Inferior parietal cortex (tissue), 1 donor: ENCODE measurements around the gene CSPG4.

ENCODE experiments used
- DNase-seq: peaks from one replicate; pipeline ENCODE4 v3.0.0-alpha.2; 2016; ENCODE audit errors: extremely low spot score

CSPG4 gene

DNA sequence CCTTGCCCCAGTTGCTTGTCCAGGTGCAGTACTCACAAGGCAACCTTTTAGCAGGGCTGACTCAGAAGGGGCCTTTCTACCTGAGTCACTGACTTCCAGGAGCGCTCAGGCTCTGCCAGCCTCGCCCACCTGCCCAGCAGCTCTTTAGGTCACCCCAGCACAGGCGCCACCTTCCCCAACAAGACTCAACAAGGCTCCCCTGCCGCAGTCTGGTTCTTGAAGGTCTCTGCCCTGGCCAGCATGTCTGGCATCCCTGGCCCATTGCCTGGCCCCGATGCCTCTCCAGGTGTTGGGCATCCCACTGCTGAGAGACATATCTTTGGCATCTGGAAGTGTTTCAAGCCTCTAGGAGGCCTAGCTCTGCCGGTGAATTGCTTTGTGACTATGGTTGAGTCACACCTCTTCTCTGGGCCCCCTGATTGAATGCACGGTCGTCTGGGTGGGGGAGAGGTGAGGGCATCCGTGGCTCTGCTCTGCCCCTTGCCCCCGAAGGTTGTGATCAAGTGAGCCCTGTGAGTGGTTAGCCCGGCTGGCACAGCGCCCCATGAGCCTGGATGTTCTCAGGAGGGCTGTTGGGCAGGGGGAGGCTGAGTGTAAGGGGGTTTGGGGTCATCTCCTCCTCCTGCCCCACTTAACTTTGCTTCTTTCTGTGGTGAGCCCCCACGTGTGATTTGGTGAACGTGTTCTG lies 43.3 kb downstream of the CSPG4 start:
- DNase-seq, result no peak

DNA sequence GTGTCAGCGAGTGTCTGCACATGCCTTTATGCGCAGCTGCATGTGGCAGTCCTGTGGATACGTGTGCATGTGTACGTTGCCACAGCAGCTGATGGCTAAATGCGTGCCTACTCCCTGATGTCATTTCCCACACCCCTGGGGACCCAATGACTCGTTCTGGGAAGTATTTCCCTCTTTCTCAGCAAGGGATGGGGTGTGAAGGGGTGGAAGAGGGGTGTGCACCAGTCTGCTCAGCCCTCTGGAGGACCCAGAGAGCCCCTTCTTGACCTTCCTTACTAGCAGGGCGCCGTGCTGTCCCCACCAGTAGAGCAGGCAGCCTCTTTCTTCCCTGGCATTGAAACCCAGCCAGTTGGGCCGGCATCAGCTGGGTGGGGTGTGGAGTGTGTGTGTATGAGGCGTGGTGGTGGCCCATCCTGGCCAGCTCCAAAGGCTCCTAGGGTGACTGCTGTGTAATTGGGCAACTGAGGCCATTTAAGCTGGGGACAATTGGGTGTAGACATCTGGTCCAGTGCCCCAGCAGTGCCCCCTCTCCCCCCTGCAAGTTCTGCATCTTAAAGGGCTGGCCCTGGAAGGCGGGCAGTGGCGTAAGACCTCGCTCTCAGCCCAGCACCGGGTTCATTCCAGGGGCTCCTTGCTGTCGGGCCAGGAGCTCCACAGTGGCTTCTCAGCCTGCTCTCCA lies 45.7 kb downstream of the CSPG4 start:
- DNase-seq, result no peak

DNA sequence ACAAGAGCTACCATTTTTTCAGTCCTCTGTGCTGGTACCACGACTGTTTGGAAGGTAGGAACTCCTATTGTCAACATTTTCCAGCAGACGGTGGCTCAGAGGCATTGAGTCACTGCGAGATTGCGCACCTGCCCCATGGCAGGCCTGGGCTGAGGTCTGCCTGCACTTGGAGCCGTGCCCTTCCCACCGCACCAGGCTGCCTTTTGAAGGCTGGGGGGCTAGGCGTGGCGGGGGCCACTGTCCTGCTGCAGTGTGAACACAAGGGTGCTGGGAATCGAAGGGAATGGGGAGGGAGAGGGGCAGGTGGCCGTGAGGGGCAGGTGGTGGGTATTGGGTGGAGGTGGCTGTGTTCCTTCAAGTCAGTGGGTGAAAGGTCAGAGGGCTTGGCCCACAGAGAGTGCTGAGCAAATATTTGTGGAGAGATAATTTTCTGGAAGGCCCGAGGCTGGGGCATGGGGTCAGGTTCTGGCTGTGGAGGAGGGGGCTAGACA lies 48.7 kb downstream of the CSPG4 start:
- DNase-seq, result no peak

DNA sequence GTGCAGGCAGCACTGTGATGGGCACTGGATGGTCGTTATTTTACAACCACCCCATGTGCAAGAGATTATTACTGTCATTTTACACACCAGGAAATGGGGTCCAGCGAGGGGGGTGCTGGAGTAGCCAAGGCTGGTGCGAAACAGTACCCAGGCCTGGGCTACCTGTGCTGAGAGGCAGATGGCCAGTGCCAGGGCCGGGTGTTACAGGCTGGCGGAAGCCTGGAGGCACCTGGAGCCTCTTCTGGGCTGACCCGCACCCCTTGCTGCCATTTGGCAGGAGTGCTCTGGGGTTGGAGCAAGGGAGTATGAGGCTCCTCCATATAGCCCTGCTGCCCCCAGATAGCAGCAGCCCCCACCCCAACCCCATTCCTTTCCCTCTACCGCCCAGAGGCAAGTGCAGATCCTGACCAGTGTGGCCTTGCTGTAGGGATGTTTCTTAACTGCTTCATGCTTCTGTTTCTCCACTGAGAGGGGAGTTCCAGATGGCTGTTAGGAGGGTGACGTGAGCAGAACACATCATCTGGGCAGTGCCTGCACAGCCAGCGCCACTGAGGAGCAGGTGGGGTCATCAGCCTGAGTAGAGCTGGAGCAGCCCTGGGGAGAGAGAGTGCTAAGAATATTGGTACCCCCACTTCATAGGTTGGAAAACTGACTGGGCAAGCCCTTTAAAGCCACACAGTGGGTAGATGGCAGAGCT lies 49.7 kb downstream of the CSPG4 start:
- DNase-seq, result no peak

DNA sequence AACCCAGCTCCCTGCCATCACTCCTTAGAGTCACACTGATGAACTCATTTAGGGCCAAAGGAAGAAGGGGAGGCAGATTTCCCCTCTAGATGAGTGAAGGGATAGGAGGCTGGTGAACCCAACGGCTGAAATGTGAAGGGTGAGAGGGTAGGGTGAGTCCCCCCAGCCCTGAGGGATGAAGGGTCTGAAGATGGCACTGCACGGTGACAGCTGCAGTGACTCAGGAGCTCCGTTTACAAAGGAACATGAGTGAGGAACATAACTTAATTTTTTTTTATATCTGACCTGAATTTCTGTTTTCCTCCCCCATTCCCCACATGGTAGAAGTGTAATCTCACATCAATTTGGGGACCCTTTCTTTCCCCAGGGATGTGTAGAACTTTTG lies 50.9 kb downstream of the CSPG4 start:
- no peak for DNase-seq

DNA sequence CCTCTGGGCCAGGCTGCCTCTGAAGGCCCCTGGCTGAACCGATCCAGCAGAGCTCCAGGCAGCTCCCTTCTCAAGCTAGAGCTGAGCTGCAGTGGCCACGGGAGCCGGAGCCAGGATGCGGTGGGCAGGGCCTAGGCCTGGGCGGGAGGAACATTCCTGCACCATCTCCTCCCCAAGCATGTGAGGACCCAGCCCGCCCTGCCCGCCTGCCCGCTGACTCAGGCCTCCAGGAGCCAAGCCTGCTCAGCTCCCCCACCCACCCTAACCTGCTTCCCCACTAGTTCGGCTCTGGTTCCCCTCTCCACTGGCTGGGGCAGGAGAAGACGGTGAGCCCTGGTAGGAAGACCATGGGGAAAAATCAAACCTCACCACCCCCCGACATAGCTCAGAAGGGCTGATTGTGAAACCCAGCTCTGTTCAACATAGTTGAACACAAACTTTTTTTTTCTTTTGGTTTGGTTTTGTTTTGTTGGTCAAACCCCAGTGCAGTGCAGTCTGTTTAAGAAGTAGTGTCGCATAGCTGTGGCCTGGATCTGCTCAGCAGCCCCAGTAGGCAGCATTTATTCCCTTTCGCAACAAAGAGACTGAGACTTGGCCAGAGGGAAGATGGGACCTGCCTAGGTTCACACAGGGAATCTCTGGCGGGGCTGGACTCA lies 51.4 kb downstream of the CSPG4 start:
- DNase-seq, result no peak

DNA sequence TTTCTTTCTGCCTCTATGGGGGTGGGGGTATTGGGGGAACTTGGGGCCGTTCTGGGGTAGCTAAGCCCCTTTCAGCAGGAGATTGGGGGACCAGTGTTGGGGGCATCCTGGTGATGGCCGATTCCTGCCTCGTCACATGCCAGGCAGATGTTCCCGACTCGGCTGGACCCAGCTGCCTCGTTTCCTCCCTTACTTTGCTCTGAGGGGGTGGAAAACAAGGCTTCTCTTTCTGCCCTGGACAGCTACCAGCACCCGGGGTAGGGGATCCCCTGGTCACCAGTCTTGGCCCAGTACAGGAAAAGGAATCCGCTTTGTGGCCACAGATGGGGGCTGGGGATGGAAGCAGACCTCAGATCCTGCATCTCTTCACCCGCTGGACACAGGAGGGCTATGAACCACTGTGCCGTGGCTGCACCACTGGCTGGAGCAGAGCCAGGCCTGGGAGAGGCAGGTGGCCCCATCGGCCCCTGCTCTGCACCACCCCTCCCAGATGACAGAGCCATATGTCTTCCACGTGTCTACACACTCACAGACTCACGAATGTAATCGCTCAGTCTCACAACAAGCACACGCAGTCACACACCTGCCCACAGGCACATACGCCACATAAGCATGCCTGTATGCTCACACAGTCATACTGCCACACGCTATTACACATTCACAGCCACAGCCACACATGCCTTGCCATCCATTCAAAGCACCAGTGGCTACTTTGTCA lies 52.6 kb downstream of the CSPG4 start:
- no peak for DNase-seq

DNA sequence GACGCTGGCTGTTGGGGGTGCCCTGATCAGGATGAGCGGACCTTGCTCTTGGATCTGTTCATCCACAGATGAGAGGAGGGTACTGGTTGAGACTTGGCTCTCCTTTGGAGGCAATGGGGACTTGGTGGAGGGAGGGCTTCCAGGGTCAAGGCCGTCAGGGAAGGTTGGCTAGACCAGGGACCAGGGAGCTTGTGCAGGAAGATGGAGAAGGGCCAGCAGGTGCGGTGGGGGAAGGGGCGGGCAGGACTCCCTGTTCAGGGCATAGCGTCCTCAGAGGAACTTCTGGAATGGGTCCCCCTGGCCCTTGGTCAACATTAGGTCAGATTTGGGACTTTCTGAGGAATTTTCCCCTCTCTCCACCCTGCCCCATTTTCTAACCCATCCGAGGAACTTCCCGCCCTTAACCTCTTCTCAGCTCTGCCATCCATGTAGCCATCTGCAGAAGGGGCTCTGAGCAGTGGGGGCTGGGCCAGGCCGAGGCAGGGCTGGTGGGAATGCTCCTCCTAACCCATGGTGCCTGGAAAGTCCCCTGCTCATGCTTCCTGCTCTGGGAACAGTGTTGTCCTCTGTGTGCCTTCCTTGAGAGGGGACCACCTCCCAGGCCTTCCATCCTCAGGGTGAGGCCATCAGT lies 53.4 kb downstream of the CSPG4 start:
- no peak for DNase-seq

DNA sequence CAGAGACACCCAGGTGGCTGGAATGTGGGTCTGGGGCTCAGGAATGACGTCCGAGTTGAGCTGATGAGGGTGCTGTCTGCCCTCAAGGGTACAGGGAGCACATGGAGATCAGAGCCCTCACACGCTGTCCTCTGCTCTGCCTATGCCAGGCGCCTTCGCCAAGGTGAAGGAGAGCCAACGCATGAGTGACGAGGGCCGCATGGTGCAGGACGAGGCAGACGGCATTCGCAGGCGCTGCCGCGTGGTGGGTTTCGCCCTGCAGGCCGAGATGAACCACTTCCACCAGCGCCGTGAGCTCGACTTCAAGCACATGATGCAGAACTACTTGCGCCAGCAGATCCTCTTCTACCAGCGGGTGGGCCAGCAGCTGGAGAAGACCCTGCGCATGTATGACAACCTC lies 55.8 kb downstream of the CSPG4 start:
- DNase-seq, result no peak

DNA sequence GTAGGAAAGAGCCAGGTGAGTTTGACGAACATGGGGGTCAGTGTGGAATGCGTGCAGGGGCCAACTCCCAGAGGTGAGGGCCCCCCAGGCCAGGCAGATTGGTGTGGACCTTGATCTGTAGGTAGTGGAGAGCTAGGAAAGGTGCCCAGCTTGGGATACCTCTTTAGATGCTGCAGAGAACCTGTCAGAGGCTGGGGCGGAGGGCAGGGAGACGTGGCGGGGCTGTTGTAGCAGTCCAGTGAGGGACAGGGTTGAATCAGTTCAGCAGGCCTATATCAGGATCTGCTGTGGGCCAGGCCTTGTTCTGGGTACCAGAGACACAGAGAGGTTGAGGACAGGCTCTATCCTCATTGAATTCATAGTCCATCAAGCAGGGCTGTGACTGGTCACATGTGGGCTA lies 56.3 kb downstream of the CSPG4 start:
- no peak for DNase-seq

DNA sequence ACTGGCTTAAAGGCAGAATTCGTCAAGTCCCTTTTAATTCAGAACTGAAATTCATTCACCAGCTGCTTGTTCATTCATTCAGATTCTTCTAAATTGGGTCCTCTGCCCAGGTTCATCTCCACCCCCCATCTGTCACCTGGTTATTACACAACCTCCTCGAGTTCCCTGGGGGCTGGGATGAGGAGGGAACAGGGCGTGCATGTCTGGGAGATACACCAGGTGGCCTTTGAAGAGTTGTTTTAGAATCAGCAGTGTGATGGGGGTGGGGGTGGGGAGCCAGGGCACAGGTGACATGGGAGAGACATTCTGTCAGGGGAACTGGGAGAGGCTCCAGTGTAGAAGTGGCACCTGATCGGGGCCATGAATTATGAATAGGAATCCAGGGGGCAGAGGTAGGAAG lies 56.7 kb downstream of the CSPG4 start:
- no peak for DNase-seq

DNA sequence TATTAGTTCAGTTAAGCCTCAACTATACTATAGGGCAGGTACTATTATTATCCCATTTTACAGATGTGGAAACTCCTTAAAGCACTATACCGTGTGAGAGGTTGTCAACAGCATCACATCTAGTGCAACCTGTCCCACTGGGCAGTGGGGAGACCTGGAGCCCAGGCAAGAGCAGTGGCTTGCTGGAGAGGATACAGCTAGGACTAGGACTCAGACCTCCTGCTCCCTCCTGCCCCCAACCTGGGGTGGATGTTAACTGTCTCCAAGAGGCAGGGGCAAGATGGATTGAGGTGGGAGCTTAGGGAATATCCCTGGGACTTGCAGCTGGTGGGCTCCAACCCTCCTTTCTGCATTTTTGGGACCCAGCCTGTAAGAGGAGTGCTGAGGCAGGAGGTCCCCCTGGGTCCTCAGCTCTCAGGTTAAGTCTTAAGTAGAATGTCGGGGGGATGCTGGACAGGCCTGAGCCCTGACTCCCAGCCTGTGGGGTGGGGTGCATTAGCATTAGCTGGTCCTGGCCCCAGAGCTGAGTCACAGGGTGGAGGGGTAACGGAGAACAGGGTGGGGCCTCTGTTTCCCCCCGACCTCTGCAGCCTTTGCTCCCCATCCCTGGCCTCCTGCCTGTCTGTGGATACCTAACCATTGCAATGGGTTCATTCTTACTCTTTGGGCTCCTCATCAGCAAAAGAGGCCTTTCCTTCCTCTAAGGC lies 58.3 kb downstream of the CSPG4 start:
- no peak for DNase-seq

DNA sequence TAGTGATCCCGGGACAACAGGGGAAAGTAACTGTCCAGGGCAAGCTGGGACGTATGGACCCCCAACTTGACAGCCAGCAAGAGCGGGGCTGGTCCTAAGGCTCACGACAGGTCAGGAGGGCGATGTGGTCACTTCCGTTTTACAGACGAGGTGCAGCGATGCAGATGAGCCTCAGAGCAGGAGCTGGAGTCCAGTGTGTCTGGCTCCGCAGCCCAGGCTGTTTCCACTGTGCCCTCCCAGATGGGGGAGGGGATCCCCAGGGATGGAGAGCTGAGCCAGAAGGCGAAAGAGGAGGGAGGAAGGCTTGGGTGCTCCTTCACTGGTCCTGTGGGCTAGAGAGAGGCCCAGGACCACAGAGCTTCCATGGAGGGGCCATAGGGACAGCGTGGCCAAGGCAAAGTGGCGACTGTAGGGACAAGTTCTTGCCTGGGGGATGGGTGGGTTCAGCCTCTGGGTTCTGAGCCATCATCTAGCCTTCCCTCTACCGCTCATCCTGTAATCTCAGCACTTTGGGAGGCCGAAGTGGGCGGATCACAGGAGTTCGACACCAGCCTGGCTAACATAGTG lies 59.2 kb downstream of the CSPG4 start:
- no peak for DNase-seq

DNA sequence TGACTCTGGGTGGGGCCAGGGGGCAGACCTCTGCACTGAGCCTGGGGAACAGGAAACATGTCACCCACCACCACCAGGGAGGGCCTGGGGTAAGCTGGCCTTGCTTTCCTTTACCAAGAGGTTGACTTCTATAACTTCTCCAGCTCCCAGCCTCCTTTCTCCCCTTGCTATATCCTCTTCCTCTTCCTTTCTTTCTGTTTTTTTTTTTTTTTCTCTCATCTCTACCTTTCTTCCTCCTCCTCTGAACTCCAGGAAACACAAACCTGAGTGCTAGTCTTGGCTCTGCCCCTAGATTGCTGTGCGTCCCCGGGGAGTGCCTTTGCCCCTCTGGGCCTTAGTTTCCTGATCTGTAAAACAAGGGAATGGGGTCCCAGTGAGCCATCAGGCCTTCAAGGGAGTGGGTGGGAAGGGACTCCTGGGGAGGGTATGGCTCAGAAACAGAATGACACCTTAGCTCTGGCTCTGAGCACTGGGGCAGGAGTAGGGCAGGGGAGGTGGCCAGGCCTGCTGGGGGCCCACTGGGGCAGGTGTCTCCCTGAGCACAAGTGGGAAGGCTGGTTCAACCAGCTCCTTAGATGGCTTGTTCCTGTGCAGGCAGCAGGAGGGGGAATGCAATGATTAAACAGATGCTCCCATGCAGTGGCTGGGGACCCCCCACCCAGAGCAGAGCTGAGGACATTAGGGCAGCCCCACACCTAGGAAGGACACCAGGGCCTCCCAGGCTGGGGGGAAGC lies 60.7 kb downstream of the CSPG4 start:
- DNase-seq, result no peak

DNA sequence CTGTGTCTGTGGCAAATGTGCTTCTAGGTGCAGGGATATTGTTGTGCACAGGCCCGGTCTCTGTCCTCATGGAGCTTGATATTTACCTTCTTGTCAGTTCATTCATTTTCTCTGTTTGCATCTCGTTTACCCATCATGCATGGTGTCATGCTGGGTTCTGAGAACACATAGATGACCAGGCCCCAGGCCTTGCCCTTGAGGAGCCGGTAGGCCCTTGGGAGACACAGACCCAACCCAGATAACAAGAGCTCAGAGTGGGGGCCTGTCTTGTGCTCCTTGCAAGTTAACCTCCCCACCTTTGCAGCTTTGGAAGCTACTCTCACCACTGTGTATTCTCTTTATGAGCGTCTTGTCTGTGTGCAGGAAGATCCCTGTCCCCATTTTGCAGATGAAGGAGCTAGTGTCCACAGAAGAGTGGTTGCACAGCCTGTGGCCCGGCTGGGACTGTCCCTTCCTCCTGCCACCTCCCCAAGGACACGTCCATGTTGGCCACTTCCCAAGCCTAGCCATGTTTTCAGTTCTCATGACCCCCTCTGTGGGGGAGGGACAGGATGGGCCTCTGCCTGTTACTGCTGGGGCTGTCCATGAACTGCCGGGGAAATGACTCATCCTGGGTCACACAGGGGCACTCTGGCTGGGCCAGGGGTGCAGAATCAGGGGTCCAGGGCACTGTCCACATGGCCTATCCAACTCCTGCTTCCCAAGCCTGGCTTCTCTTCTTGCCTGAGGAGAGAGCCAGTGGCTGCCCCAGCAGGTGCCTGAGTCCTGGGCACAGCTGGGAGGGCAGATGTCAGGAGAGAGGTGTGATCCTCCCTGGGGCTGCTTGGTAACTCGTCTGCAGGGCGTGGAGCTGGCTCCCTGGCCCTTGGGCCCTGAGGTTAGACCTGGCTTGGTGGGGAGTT lies 61.5 kb downstream of the CSPG4 start:
- DNase-seq, result no peak

DNA sequence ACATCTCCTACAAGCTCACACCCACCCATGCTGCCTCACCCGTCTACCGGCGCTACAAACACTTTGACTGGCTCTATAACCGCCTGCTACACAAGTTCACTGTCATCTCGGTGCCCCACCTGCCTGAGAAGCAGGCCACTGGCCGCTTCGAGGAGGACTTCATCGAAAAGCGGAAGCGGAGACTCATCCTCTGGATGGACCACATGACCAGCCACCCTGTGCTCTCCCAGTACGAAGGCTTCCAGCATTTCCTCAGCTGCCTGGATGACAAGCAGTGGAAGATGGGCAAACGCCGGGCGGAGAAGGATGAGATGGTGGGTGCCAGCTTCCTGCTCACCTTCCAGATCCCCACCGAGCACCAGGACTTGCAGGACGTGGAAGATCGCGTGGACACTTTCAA lies 62.8 kb downstream of the CSPG4 start:
- DNase-seq, result no peak

DNA sequence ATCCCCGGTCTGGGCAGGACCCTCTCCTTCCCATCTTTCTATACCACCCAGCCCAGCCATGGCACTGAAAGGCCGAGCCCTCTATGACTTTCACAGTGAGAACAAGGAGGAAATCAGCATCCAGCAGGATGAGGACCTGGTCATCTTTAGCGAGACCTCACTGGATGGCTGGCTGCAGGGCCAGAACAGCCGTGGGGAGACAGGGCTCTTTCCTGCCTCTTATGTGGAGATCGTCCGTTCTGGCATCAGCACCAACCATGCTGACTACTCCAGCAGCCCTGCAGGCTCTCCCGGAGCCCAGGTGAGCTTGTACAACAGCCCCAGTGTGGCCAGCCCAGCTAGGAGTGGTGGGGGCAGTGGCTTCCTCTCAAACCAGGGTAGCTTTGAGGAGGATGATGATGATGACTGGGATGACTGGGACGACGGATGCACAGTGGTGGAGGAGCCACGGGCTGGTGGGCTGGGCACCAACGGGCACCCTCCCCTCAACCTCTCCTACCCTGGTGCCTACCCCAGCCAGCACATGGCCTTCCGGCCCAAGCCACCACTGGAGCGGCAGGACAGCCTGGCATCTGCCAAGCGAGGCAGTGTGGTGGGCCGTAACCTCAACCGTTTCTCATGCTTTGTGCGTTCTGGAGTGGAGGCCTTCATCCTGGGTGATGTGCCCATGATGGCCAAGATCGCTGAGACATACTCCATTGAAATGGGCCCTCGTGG lies 63.4 kb downstream of the CSPG4 start:
- no peak for DNase-seq
